DMS114 treated with DMSO at 0.1 percent for 48 hours (cell line): Measurements from ENCODE around the gene HDAC9.
"Not testable (repeated sequence)": the region's sequence is repeated elsewhere in the genome, so short reads cannot be mapped to it uniquely, and the experiment has no call there.

Source experiments
- DNase-seq: peaks from one replicate; lab custom pipeline; 2025; ENCODE audit not compliant: unreplicated experiment; lab: John Stamatoyannopoulos, UW

The HDAC9 gene

GRCh38 chr7:18996583-18996982 lies 501.0 kb downstream of the HDAC9 start:
- no peak for DNase-seq

GRCh38 chr7:18997477-18998150 lies 502.1 kb downstream of the HDAC9 start:
- DNase-seq = no peak

GRCh38 chr7:19000410-19000809 lies 504.9 kb downstream of the HDAC9 start:
- DNase-seq = no peak

- no peak for DNase-seq
Observed at GRCh38 chr7:19001854-19002253, 506.3 kb downstream of the HDAC9 start.

- no peak for DNase-seq
Observed at GRCh38 chr7:19009241-19009935, 513.8 kb downstream of the HDAC9 start.

- DNase-seq = no peak
Observed at GRCh38 chr7:19009936-19010280, 514.4 kb downstream of the HDAC9 start.

GRCh38 chr7:19011212-19011611 lies 515.7 kb downstream of the HDAC9 start:
- DNase-seq = no peak

- no peak for DNase-seq
Observed at GRCh38 chr7:19015098-19015497, 519.5 kb downstream of the HDAC9 start.

GRCh38 chr7:19016140-19016539 lies 520.6 kb downstream of the HDAC9 start:
- DNase-seq = no peak

- no peak for DNase-seq
Observed at GRCh38 chr7:19017374-19017773, 521.8 kb downstream of the HDAC9 start.

- no peak for DNase-seq
Observed at GRCh38 chr7:19020062-19020461, 524.5 kb downstream of the HDAC9 start.

- DNase-seq = no peak
Observed at GRCh38 chr7:19020711-19021110, 525.2 kb downstream of the HDAC9 start.

- DNase-seq = no peak
Observed at GRCh38 chr7:19023477-19023876, 527.9 kb downstream of the HDAC9 start.

- DNase-seq = no peak
Observed at GRCh38 chr7:19024261-19024660, 528.7 kb downstream of the HDAC9 start.

GRCh38 chr7:19026888-19027287 lies 531.3 kb downstream of the HDAC9 start:
- DNase-seq = no peak

- no peak for DNase-seq
Observed at GRCh38 chr7:19030281-19030680, 534.7 kb downstream of the HDAC9 start.

- DNase-seq = not testable (repeated sequence)
Observed at GRCh38 chr7:19032942-19033341, 537.4 kb downstream of the HDAC9 start.

- DNase-seq = no peak
Observed at GRCh38 chr7:19051767-19052375, 556.3 kb downstream of the HDAC9 start.
